GM12878 (cell line): ENCODE data around the gene GUCY2D. TPM values are rescaled to one million over a fixed set of nuclear protein-coding genes. Genes with fewer than 3 reads are reported as not detected.

Source experiments
- ATAC-seq: fragments of 200-7000 bp; cut with Tn5 transposase; 3 replicates; pipeline ENCODE4 v1.9.1; 2020; ENCODE audit warnings: mild to moderate bottlenecking, moderate library complexity
- BruUV-seq: library from RNA; stranded (reverse); fragments of 400-500 nt; replicated peaks from 2 replicates; lab custom pipeline; 2021; lab: Mats Ljungman, UMichigan
- CTCF ChIA-PET: fragments of 300-600 bp; sonication (Branson Sonifier 250); formaldehyde crosslinking; extraction: SDS; loops from one replicate; lab custom pipeline; 2021; ENCODE audit warnings: inconsistent platforms; lab: Yijun Ruan, JAX
- POLR2A ChIA-PET: fragments of 350-600 bp; formaldehyde crosslinking; extraction: SDS; loops from one replicate; lab custom pipeline; 2021; ENCODE audit warnings: inconsistent platforms; lab: Charles Lee
- RAD21 ChIA-PET: fragments of 300-600 bp; sonication (Branson Sonifier 250); formaldehyde crosslinking; loops from one replicate; lab custom pipeline; 2023; ENCODE audit warnings: antibody characterized with exemption; ENCODE audit not compliant: unreplicated experiment; lab: Charles Lee
- SMC1A ChIA-PET: fragments of 300-600 bp; sonication (Branson Sonifier 250); formaldehyde crosslinking; loops from one replicate; lab custom pipeline; 2023; ENCODE audit not compliant: unreplicated experiment, uncharacterized antibody; lab: Charles Lee
- DNase-seq: peaks from one replicate; pipeline ENCODE4 v3.0.0-alpha.2; 2011; ENCODE audit warnings: low read depth, low spot score
- FAIRE-seq: peaks from 3 replicates; lab custom pipeline; 2011; peaks lifted over from hg19 to GRCh38; lab: Jason Lieb, UNC
- H2AFZ ChIP-seq: 2 replicates; pipeline ENCODE4 v1.6.0; 2011; ENCODE audit warnings: low read depth, low read length, control low read depth; ENCODE audit not compliant: control insufficient read depth
- H3K27ac ChIP-seq: 2 replicates; pipeline ENCODE4 v1.5.1; 2011; ENCODE audit warnings: control low read depth; ENCODE audit not compliant: control insufficient read depth, insufficient read depth
- H3K27me3 ChIP-seq, 2 experiments: replicated peaks in 1 of 2; 2 replicates each; pipeline versions ENCODE4 v1.6.0 to v1.6.1; 2011; ENCODE audit warnings: low read length in 1 of 2; ENCODE audit not compliant: control insufficient read depth in 2 of 2, insufficient read depth in 2 of 2
- H3K36me3 ChIP-seq, 2 experiments: 2 replicates each; pipeline ENCODE4 v1.5.1; 2011; ENCODE audit warnings: low read length in 1 of 2; ENCODE audit not compliant: control insufficient read depth in 2 of 2, insufficient read depth in 2 of 2
- H3K4me1 ChIP-seq: 2 replicates; pipeline ENCODE4 v1.6.1; 2011; ENCODE audit warnings: mild to moderate bottlenecking, low read length, moderate library complexity, mixed read lengths; ENCODE audit not compliant: control insufficient read depth, insufficient read depth
- H3K4me2 ChIP-seq: 2 replicates; pipeline ENCODE4 v1.6.0; 2011; ENCODE audit warnings: control low read depth; ENCODE audit not compliant: control insufficient read depth, insufficient read depth
- H3K4me3 ChIP-seq: fragments of 200-600 bp; sonication (generic); 2 replicates; pipeline ENCODE4 v1.5.1; 2016
- H3K79me2 ChIP-seq: 2 replicates; pipeline ENCODE4 v1.6.0; 2011; ENCODE audit warnings: low read length; ENCODE audit not compliant: control insufficient read depth, insufficient read depth
- H3K9ac ChIP-seq: 2 replicates; pipeline ENCODE4 v1.8.0; 2011; ENCODE audit warnings: low read length, control low read depth, mixed read lengths; ENCODE audit not compliant: control insufficient read depth, insufficient read depth
- H3K9me3 ChIP-seq: replicated peaks from 3 replicates; pipeline ENCODE4 v1.5.1; 2011; ENCODE audit warnings: mild to moderate bottlenecking, low read length; ENCODE audit not compliant: control insufficient read depth, insufficient read depth
- H4K20me1 ChIP-seq: 2 replicates; pipeline ENCODE4 v1.6.0; 2011; ENCODE audit not compliant: control insufficient read depth, insufficient read depth
- ETV6 ChIP-seq, 2 experiments: fragments of 450-650 bp in 1 of 2; IDR thresholded peaks in 1 of 2; conservative IDR thresholded peaks in 1 of 2; 2 replicates each; pipeline ENCODE4 v1.6.1; 2014; ENCODE audit warnings: antibody characterized with exemption in 1 of 2, borderline replicate concordance in 1 of 2, low read depth in 1 of 2, mild to moderate bottlenecking in 1 of 2, moderate library complexity in 1 of 2
- HDAC2 ChIP-seq: fragments of 200-600 bp; sonication (generic); IDR thresholded peaks from 2 replicates; pipeline ENCODE4 v1.6.1; 2017
- HDGF ChIP-seq: fragments of 450-650 bp; IDR thresholded peaks from 2 replicates; pipeline ENCODE4 v1.6.1; 2016; ENCODE audit warnings: antibody characterized with exemption
- JUND ChIP-seq: IDR thresholded peaks from 2 replicates; pipeline ENCODE4 v1.6.1; 2012; ENCODE audit warnings: low read depth, mild to moderate bottlenecking, low read length, improper control_type of control experiment, moderate library complexity
- KAT2A ChIP-seq: conservative IDR thresholded peaks from 2 replicates; pipeline ENCODE4 v1.6.1; 2011; ENCODE audit warnings: low read depth, low read length; ENCODE audit not compliant: control insufficient read depth
- MTA2 ChIP-seq: fragments of 450-650 bp; IDR thresholded peaks from 2 replicates; pipeline ENCODE4 v1.6.1; 2016; ENCODE audit warnings: low read depth, mild to moderate bottlenecking, moderate library complexity
- RB1 ChIP-seq: fragments of 450-650 bp; formaldehyde crosslinking; IDR thresholded peaks from 2 replicates; pipeline ENCODE4 v1.6.1; 2017; ENCODE audit warnings: mild to moderate bottlenecking, borderline replicate concordance
- SIN3A ChIP-seq: IDR thresholded peaks from 2 replicates; pipeline ENCODE4 v1.6.1; 2012; ENCODE audit warnings: low read depth, low read length, improper control_type of control experiment
- SIX5 ChIP-seq: IDR thresholded peaks from 2 replicates; pipeline ENCODE4 v1.6.1; 2011; ENCODE audit warnings: mild to moderate bottlenecking, low read depth, low read length, moderate library complexity; ENCODE audit not compliant: severe bottlenecking
- STAT1 ChIP-seq: fragments of 450-650 bp; conservative IDR thresholded peaks from 2 replicates; pipeline ENCODE4 v1.6.1; 2014; ENCODE audit warnings: antibody characterized with exemption, mild to moderate bottlenecking
- ZNF24 ChIP-seq: fragments of 450-650 bp; IDR thresholded peaks from 2 replicates; pipeline ENCODE4 v1.6.1; 2017; ENCODE audit warnings: antibody characterized with exemption, mild to moderate bottlenecking
- ZNF274 ChIP-seq: IDR thresholded peaks from one replicate; pipeline ENCODE4 v1.8.0; 2011; ENCODE audit not compliant: insufficient read length, insufficient read depth
- WGBS: methylation state at CpG from one replicate; pipeline ENCODE4 v1.1.6; 2016; ENCODE audit warnings: low lambda C conversion rate; ENCODE audit not compliant: insufficient replicate concordance, insufficient coverage; ENCODE audit errors: missing lambda C conversion rate; 5-methylcytosine and 5-hydroxymethylcytosine counted together
- in situ Hi-C: fragments of 300-500 bp; cut with MboI; formaldehyde crosslinking; loops from 9 replicates; pipeline ENCODE4 v1.14.3; 2018; ENCODE audit warnings: mixed read lengths
- intact Hi-C: fragments of 100-400 bp; cut with micrococcal nuclease; formaldehyde crosslinking; loops from one replicate; pipeline ENCODE4 v1.14.2; 2022; ENCODE audit not compliant: unreplicated experiment
- polyA plus RNA-seq, 11 experiments: library from polyadenylated mRNA; depleted of rRNA in 4 of 11; unstranded in 6 of 11; stranded (reverse) in 5 of 11; fragments of >200 nt; fragmentation: Nextera tagmentation in 4 of 11; fragmentation: Illumina TruSeq in 1 of 11; extraction: Ambion mirVana in 4 of 11; extraction: Trizol in 1 of 11; gene quantifications; 1 replicate in 1 of 11; 2 replicates in 10 of 11; pipeline versions ENCODE4 v1.2.1 to v1.2.3, GENCODE V29; 2011 to 2016; ENCODE audit warnings: inconsistent platforms in 2 of 11, missing spikeins in 2 of 11, low read depth in 1 of 11
- total RNA-seq, 4 experiments: library from RNA; depleted of rRNA in 3 of 4; stranded (reverse); fragments of >200 nt in 3 of 4; fragmentation: Illumina TruSeq in 1 of 4; extraction: Trizol in 1 of 4; gene quantifications; 2 replicates each; pipeline versions ENCODE4 v1.2.1 to v1.2.3, GENCODE V29; 2013 to 2021
- TF ChIP-seq, protein P1 (sequence below): fragments of 450-650 bp; IDR thresholded peaks from 2 replicates; pipeline ENCODE4 v1.6.1; 2017; ENCODE audit warnings: borderline replicate concordance

GUCY2D gene
- total and polyA plus RNA-seq, 10 of the 15 experiments (the other 5 are each of a cell fraction or from before 2014, with no cell fraction given) = not detected

DNA sequence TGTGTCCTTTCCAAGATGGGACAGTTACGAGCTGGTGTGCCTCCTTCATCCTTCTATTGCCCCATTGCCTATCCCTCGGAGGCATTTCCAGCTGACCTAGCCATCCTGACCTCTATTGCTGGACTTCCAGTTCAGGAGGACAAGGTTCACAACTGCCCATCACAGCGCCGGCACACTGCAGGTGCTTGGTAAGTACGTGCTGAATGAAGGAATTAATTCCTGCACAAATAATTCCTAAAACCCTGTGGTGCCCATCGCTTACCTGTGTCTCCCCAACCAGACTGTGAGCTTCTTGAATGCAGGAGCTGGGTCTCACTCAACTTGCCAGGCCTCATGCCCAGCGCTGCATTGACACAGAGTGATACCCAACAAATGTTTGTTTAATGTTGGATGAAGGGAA is 49.4 kb downstream of the GUCY2D start (continued):
- TF ChIP-seq ETV6 (conservative IDR thresholded peaks at IDR 0.05 in 1 of 2, IDR thresholded peaks at IDR 0.05 in 1 of 2; ENCODE audit: borderline replicate concordance in 1 of 2, low read depth in 1 of 2) (no peak), SIX5 (no peak)
- TF ChIP-seq, all 136 proteins: peak for 0

DNA sequence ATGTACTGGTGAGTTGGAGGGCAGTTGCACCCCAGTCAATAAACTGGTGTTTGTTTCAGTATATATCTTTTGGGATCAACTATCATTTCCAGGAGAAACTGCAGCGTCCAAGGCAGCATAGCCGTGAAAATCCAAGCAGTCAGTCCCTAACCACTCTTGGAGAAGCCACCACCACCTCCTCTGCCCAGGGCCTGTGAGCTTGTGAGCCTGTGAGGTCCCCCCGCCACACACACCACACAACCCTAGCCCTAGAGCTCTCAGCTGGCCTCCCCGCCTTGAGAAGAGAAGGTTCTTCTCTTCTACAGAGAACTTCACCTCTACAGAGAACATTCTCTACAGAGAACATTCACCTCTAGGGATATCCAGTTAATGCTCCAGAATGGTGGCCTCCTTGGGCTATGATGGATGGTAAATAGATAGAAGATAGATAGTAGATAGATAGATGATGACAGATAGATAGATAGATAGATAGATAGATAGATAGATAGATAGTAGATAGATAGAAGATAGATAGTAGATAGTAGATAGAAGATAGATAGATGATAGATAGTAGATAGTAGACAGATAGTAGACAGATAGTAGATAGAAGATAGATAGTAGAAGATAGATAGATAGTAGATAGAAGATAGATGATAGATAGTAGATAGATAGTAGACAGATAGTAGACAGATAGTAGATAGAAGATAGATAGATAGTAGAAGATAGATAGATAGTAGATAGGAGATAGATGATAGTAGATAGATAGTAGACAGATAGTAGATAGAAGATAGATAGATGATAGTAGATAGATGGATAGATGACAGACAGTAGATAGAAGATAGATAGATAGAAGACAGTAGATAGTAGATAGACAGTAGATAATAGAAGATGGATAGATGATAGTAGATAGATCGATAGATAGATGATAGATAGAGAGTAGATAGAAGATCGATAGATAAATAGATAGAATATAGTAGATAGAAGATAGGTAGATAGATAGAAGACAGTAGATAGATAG is 50.1 kb downstream of the GUCY2D start:
- Histone ChIP-seq H3K9me3 (no peaks in the 10 kb centered on the region), H3K4me1 (peaks cover 14% of the 10 kb centered on the region), H4K20me1 (no peaks in the 10 kb centered on the region), H3K79me2 (no peaks in the 10 kb centered on the region), H3K4me2 (no peak overlapping the region), H3K9ac (no peak overlapping the region), H3K27me3 (0 out of 4 replicates have a peak, but pooled peaks cover 0 to 4% of the 10 kb centered on the region in 2 experiments), H3K27ac (no peak overlapping the region), H3K36me3 (no peaks in the 10 kb centered on the region), H2AFZ (no peak overlapping the region), H3K4me3 (no peak overlapping the region)
- SMC1A ChIA-PET = interaction anchor here (1.0 kb wide), 1 partner anchor 11 kb away, joined by 4 read pairs; no protein-coding TSS in a partner anchor
- DNase-seq (no peak), ATAC-seq (no peak), FAIRE-seq (no peak)
- no TSS peak for BruUV-seq
- POLR2A ChIA-PET = no interaction called here
- CTCF ChIA-PET = interaction anchor here (0.6 to 1.6 kb wide), 3 partner anchors 11 to 63 kb away, joined by 3 to 7 read pairs (median 4); no protein-coding TSS in a partner anchor
- RAD21 ChIA-PET = no interaction called here
- WGBS = 28% methylated on average over 6 of the region's 6 CpGs
- TF ChIP-seq HDAC2 (no peak), RB1 (no peak), ZNF24 (no peak), STAT1 (no peak), JUND (no peak), ZNF274 (no peak), KAT2A (no peak), SIN3A (no peak), HDGF (no peak), MTA2 (no peak)
- TF ChIP-seq, protein P1, sequence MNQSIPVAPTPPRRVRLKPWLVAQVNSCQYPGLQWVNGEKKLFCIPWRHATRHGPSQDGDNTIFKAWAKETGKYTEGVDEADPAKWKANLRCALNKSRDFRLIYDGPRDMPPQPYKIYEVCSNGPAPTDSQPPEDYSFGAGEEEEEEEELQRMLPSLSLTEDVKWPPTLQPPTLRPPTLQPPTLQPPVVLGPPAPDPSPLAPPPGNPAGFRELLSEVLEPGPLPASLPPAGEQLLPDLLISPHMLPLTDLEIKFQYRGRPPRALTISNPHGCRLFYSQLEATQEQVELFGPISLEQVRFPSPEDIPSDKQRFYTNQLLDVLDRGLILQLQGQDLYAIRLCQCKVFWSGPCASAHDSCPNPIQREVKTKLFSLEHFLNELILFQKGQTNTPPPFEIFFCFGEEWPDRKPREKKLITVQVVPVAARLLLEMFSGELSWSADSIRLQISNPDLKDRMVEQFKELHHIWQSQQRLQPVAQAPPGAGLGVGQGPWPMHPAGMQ = no peak
- in situ Hi-C loops (no loop called here), intact Hi-C loops (no loop called here)
